Endothelial cell (in vitro differentiated cells): Measurements from ENCODE around the gene SRSF5. TPM values are rescaled to one million over a fixed set of nuclear protein-coding genes. Genes with fewer than 3 reads are reported as not detected.
"Not testable (repeated sequence)": the region's sequence is repeated elsewhere in the genome, so short reads cannot be mapped to it uniquely, and the experiment has no call there.

Experiments used
- DNase-seq: peaks from one replicate; pipeline ENCODE4 v3.0.0; 2021; ENCODE audit warnings: low spot score
- H3K27ac Mint-ChIP-seq: one replicate; pipeline ENCODE4 v1.8.0; 2021; ENCODE audit warnings: mixed read lengths, inconsistent platforms; ENCODE audit not compliant: unreplicated experiment
- H3K27me3 Mint-ChIP-seq: one replicate; pipeline ENCODE4 v1.8.0; 2021; ENCODE audit warnings: mild to moderate bottlenecking, moderate library complexity, mixed read lengths, inconsistent platforms; ENCODE audit not compliant: unreplicated experiment
- H3K36me3 Mint-ChIP-seq: one replicate; pipeline ENCODE4 v1.8.0; 2021; ENCODE audit warnings: mild to moderate bottlenecking, low read depth, mixed read lengths, inconsistent platforms; ENCODE audit not compliant: unreplicated experiment
- H3K4me1 Mint-ChIP-seq: one replicate; pipeline ENCODE4 v1.8.0; 2021; ENCODE audit warnings: mild to moderate bottlenecking, mixed read lengths, inconsistent platforms; ENCODE audit not compliant: unreplicated experiment
- H3K4me3 Mint-ChIP-seq: one replicate; pipeline ENCODE4 v1.8.0; 2021; ENCODE audit warnings: mild to moderate bottlenecking, mixed read lengths, inconsistent platforms; ENCODE audit not compliant: unreplicated experiment
- H3K9me3 Mint-ChIP-seq: one replicate; pipeline ENCODE4 v1.8.0; 2021; ENCODE audit warnings: mixed read lengths, inconsistent platforms; ENCODE audit not compliant: unreplicated experiment
- CTCF ChIP-seq: fragments of 200-600 bp; sonication (generic); IDR thresholded peaks from one replicate; pipeline ENCODE4 v1.5.0; 2021; ENCODE audit warnings: antibody characterized with exemption; ENCODE audit not compliant: unreplicated experiment
- total RNA-seq: library from RNA; stranded (reverse); fragmentation: NEBNext Ultra II Directional; extraction: Animal tissue kit (Norgen Biotek cat#: 25700); gene quantifications from one replicate; pipeline ENCODE4 v1.2.1, GENCODE V29; 2021; ENCODE audit not compliant: unreplicated experiment

SRSF5 gene
- total RNA-seq, 1 donor from 2014 or later = 241 TPM

- no peaks in the 10 kb centered on the region for H3K4me1 Mint-ChIP-seq
- no peak for DNase-seq
- no peak overlapping the region for H3K4me3 Mint-ChIP-seq
- H3K27ac Mint-ChIP-seq = no peak overlapping the region
- no peaks in the 10 kb centered on the region for H3K27me3 Mint-ChIP-seq
- no peaks in the 10 kb centered on the region for H3K36me3 Mint-ChIP-seq
- H3K9me3 Mint-ChIP-seq = no peaks in the 10 kb centered on the region
- TF ChIP-seq CTCF = no peak
Measured at GRCh38 chr14:69811868-69812252, 44.9 kb downstream of the SRSF5 start.

- no peak for TF ChIP-seq CTCF
- Mint-ChIP-seq H3K36me3 (no peaks in the 10 kb centered on the region), H3K4me3 (no peak overlapping the region), H3K4me1 (no peaks in the 10 kb centered on the region), H3K27ac (no peak overlapping the region), H3K27me3 (no peaks in the 10 kb centered on the region), H3K9me3 (no peaks in the 10 kb centered on the region)
- DNase-seq = no peak
Measured at GRCh38 chr14:69812711-69813110, 45.8 kb downstream of the SRSF5 start.

- H3K36me3 Mint-ChIP-seq, H3K27me3 Mint-ChIP-seq, H3K4me3 Mint-ChIP-seq, DNase-seq, H3K4me1 Mint-ChIP-seq, H3K9me3 Mint-ChIP-seq, H3K27ac Mint-ChIP-seq: not testable (repeated sequence)
Measured at GRCh38 chr14:69813346-69813745, 46.4 kb downstream of the SRSF5 start.

- H3K9me3 Mint-ChIP-seq = no peaks in the 10 kb centered on the region
- no peak overlapping the region for H3K4me3 Mint-ChIP-seq
- H3K4me1 Mint-ChIP-seq = no peaks in the 10 kb centered on the region
- no peak for DNase-seq
- H3K27ac Mint-ChIP-seq = no peak overlapping the region
- TF ChIP-seq CTCF = no peak
- H3K36me3 Mint-ChIP-seq = no peaks in the 10 kb centered on the region
- H3K27me3 Mint-ChIP-seq = no peaks in the 10 kb centered on the region
Measured at GRCh38 chr14:69814397-69814796, 47.5 kb downstream of the SRSF5 start.

- no peak for DNase-seq
- no peaks in the 10 kb centered on the region for H3K9me3 Mint-ChIP-seq
- no peak overlapping the region for H3K4me3 Mint-ChIP-seq
Measured at GRCh38 chr14:69815556-69815955, 48.6 kb downstream of the SRSF5 start.

More at GRCh38 chr14:69815556-69815955, 48.6 kb downstream of the SRSF5 start:
- no peaks in the 10 kb centered on the region for H3K36me3 Mint-ChIP-seq
- no peak for TF ChIP-seq CTCF
- no peaks in the 10 kb centered on the region for H3K4me1 Mint-ChIP-seq
- H3K27ac Mint-ChIP-seq = no peak overlapping the region
- no peaks in the 10 kb centered on the region for H3K27me3 Mint-ChIP-seq
